ENCODE measurements around the gene TRIM58. TPM values are rescaled to one million over a fixed set of nuclear protein-coding genes. Genes with fewer than 3 reads are reported as not detected.

TRIM58 gene
- total RNA-seq, 1 experiment from 2014 or later: not detected

GRCh38 chr1:247857985-247858619, 1.1 kb downstream of the TRIM58 start:
- Histone ChIP-seq H3K4me1 (ENCODE audit: control insufficient read depth in 1 of 2, insufficient read depth in 2 of 2, low read length in 2 of 2) (no peaks in the 10 kb centered on the region), H3K4me3 (replicated peaks in 1 of 2; ENCODE audit: low read depth in 1 of 2, low read length in 2 of 2) (no peak overlapping the region), H4K20me1 (ENCODE audit: insufficient read depth) (no peaks in the 10 kb centered on the region), H3K9me3 (ENCODE audit: control insufficient read depth in 1 of 2, insufficient read depth in 1 of 2, low read depth in 1 of 2, low read length in 2 of 2) (peaks cover 6% of the 10 kb centered on the region in 2 experiments; a peak in 2 of 4 replicates), H3K9ac (ENCODE audit: low read length) (no peak overlapping the region), H3K36me3 (ENCODE audit: control insufficient read depth in 1 of 2, insufficient read depth in 2 of 2, low read length in 2 of 2) (no peaks in the 10 kb centered on the region), H3K79me2 (ENCODE audit: insufficient read depth, low read length) (no peaks in the 10 kb centered on the region), H3K27me3 (ENCODE audit: insufficient read depth, low read length) (no peaks in the 10 kb centered on the region), H3K9me2 (ENCODE audit: insufficient read depth) (no peaks in the 10 kb centered on the region), H2AFZ (ENCODE audit: low read depth, low read length, poor library complexity, severe bottlenecking) (no peak overlapping the region), H3K27ac (ENCODE audit: low read depth, low read length) (no peak overlapping the region), H3K4me2 (ENCODE audit: low read length) (no peak overlapping the region)
- ChIA-PET RAD21 (ENCODE audit: low non-redundant PET in 1 of 2, low total read pairs in 2 of 2, uncharacterized antibody in 2 of 2, unreplicated experiment in 2 of 2) (no interaction called here), CTCF (no interaction called here), POLR2A (no interaction called here)
- no TSS peak for BruUV-seq (replicated peaks)
- no peak for TF ChIP-seq POLR2A (IDR thresholded peaks at IDR 0.05; ENCODE audit: borderline replicate concordance, extremely low read depth, insufficient read depth, insufficient read length)
- TF ChIP-seq ZNF274 (IDR thresholded peaks at IDR 0.05; ENCODE audit: low read depth, low read length): no peak
- TF ChIP-seq TCF7L2 (IDR thresholded peaks at IDR 0.05; ENCODE audit: borderline replicate concordance, extremely low read depth, insufficient read depth, insufficient read length): no peak
- no peak for TF ChIP-seq EZH2phosphoT487 (IDR thresholded peaks at IDR 0.05; ENCODE audit: borderline replicate concordance)
- no peak for TF ChIP-seq SP1 (IDR thresholded peaks at IDR 0.05; ENCODE audit: low read depth)
- no peak for TF ChIP-seq CBX3 (IDR thresholded peaks at IDR 0.05; ENCODE audit: low read depth)
- no peak for TF ChIP-seq ZBTB33 (IDR thresholded peaks at IDR 0.05; ENCODE audit: extremely low read depth, insufficient replicate concordance, low read length)
- DNase-seq (ENCODE audit: low read depth, low spot score): no peak
- intact Hi-C loops (cut with micrococcal nuclease): no loop called here
- no peak for ATAC-seq

- ChIA-PET RAD21 (ENCODE audit: low non-redundant PET in 1 of 2, low total read pairs in 2 of 2, uncharacterized antibody in 2 of 2, unreplicated experiment in 2 of 2) (no interaction called here), POLR2A (no interaction called here), CTCF (no interaction called here)
- Histone ChIP-seq H3K4me1 (ENCODE audit: control insufficient read depth in 1 of 2, insufficient read depth in 2 of 2, low read length in 2 of 2) (no peaks in the 10 kb centered on the region), H4K20me1 (ENCODE audit: insufficient read depth) (no peaks in the 10 kb centered on the region), H3K9ac (ENCODE audit: low read length) (no peak overlapping the region), H3K4me2 (ENCODE audit: low read length) (no peak overlapping the region), H3K27ac (ENCODE audit: low read depth, low read length) (no peak overlapping the region), H3K9me2 (ENCODE audit: insufficient read depth) (no peaks in the 10 kb centered on the region), H3K4me3 (replicated peaks in 1 of 2; ENCODE audit: low read depth in 1 of 2, low read length in 2 of 2) (no peak overlapping the region), H2AFZ (ENCODE audit: low read depth, low read length, poor library complexity, severe bottlenecking) (no peak overlapping the region), H3K36me3 (ENCODE audit: control insufficient read depth in 1 of 2, insufficient read depth in 2 of 2, low read length in 2 of 2) (no peaks in the 10 kb centered on the region), H3K79me2 (ENCODE audit: insufficient read depth, low read length) (no peaks in the 10 kb centered on the region), H3K27me3 (ENCODE audit: insufficient read depth, low read length) (no peaks in the 10 kb centered on the region), H3K9me3 (ENCODE audit: control insufficient read depth in 1 of 2, insufficient read depth in 1 of 2, low read depth in 1 of 2, low read length in 2 of 2) (peaks cover 6 to 10% of the 10 kb centered on the region in 2 experiments; a peak in 2 of 4 replicates)
- no peak for TF ChIP-seq RAD21 (IDR thresholded peaks at IDR 0.05; ENCODE audit: low read depth)
- ATAC-seq (no peak), DNase-seq (ENCODE audit: low read depth, low spot score) (no peak)
- intact Hi-C loops (cut with micrococcal nuclease): no loop called here
- BruUV-seq (replicated peaks): no TSS peak
Measured at GRCh38 chr1:247862756-247863155, 5.8 kb downstream of the TRIM58 start.

All from HCT116 (cell line).